22Rv1 (cell line): ENCODE results near the gene TTLL9.

Experiments used
- ZFX ChIP-seq: fragments of 450-650 bp; IDR thresholded peaks from 2 replicates; pipeline ENCODE4 v1.6.1; 2017; ENCODE audit warnings: antibody characterized with exemption, borderline replicate concordance
- TF ChIP-seq, protein P1 (sequence below): fragments of 450-650 bp; IDR thresholded peaks from 2 replicates; pipeline ENCODE4 v1.5.1; 2017; ENCODE audit warnings: mild to moderate bottlenecking

DNA sequence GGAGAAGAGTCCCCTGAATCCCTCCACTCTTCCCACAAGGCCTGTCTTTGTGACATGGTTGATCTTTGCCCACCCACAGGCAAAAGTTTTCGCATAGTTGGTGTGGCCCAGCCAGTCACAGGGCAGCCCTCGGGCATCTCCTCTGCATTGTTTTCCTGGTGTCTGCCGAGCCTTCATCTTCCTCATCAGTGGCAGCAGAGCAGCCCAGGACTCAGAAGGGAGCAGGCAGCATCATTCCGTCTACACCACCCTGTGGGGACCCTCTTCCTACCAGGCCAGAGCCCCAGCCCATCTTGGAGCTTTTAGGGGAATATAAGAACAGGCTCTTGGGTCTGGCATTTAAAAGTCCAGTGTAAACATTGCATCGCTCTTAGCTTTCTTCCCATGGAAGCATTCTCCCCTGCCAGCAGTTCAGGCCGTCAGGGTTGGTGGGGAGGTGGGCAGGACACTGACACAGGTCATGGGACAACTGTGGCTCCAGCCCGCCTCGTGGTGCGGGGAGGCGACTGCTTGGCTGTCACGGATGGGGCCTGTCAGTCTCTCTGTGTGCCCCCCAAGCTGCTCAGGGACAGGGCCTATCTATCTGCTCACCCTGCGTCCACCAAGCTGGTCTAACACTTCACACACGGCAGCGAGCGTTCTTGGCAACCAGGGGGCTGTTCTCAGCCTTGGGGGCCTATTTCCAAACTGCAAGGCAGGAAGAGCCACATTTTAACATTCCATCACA, 43.2 kb downstream of the TTLL9 start:
- TF ChIP-seq, protein P1, sequence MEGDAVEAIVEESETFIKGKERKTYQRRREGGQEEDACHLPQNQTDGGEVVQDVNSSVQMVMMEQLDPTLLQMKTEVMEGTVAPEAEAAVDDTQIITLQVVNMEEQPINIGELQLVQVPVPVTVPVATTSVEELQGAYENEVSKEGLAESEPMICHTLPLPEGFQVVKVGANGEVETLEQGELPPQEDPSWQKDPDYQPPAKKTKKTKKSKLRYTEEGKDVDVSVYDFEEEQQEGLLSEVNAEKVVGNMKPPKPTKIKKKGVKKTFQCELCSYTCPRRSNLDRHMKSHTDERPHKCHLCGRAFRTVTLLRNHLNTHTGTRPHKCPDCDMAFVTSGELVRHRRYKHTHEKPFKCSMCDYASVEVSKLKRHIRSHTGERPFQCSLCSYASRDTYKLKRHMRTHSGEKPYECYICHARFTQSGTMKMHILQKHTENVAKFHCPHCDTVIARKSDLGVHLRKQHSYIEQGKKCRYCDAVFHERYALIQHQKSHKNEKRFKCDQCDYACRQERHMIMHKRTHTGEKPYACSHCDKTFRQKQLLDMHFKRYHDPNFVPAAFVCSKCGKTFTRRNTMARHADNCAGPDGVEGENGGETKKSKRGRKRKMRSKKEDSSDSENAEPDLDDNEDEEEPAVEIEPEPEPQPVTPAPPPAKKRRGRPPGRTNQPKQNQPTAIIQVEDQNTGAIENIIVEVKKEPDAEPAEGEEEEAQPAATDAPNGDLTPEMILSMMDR, result no peak
- no peak for TF ChIP-seq ZFX
